ENCODE measurements around the gene FAM222A.

Gene FAM222A

GRCh38 chr12:109807954-109808643 is 94.5 kb downstream of the FAM222A start:
- H3K4me3 ChIP-seq (ENCODE audit: low read depth, low read length), result no peak overlapping the region
- TF ChIP-seq CTCF (conservative IDR thresholded peaks at IDR 0.05; ENCODE audit: low read depth, low read length), result no peak
- no peak for DNase-seq (ENCODE audit: low read depth)

GRCh38 chr12:109808876-109809646 is 95.4 kb downstream of the FAM222A start:
- no peak for DNase-seq (ENCODE audit: low read depth)
- TF ChIP-seq CTCF (conservative IDR thresholded peaks at IDR 0.05; ENCODE audit: low read depth, low read length), result no peak
- no peak overlapping the region for H3K4me3 ChIP-seq (ENCODE audit: low read depth, low read length)

- no peak for TF ChIP-seq CTCF (conservative IDR thresholded peaks at IDR 0.05; ENCODE audit: low read depth, low read length)
- H3K4me3 ChIP-seq (ENCODE audit: low read depth, low read length), result no peak overlapping the region
- no peak for DNase-seq (ENCODE audit: low read depth)
Measured at GRCh38 chr12:109810954-109811623, 97.5 kb downstream of the FAM222A start.

- no peak for DNase-seq (ENCODE audit: low read depth)
- peak; percentile 41 for TF ChIP-seq CTCF (conservative IDR thresholded peaks at IDR 0.05; ENCODE audit: low read depth, low read length)
- no peak overlapping the region for H3K4me3 ChIP-seq (ENCODE audit: low read depth, low read length)
Measured at GRCh38 chr12:109811624-109811995, 98.0 kb downstream of the FAM222A start.

- TF ChIP-seq CTCF (conservative IDR thresholded peaks at IDR 0.05; ENCODE audit: low read depth, low read length), result no peak
- H3K4me3 ChIP-seq (ENCODE audit: low read depth, low read length), result no peak overlapping the region
- DNase-seq (ENCODE audit: low read depth), result no peak
Measured at GRCh38 chr12:109813810-109814416, 100.3 kb downstream of the FAM222A start.

GRCh38 chr12:109814600-109815150 is 101.0 kb downstream of the FAM222A start:
- H3K4me3 ChIP-seq (ENCODE audit: low read depth, low read length), result no peak overlapping the region
- no peak for TF ChIP-seq CTCF (conservative IDR thresholded peaks at IDR 0.05; ENCODE audit: low read depth, low read length)
- DNase-seq (ENCODE audit: low read depth), result no peak
